Hypothalamus (tissue), 51 donors: ENCODE measurements around the gene RPS21.

Source experiments
- DNase-seq, 51 donors: peaks; one replicate each; lab custom pipeline; 2025; lab: John Stamatoyannopoulos, UW

RPS21 gene

GRCh38 chr20:62406635-62407176 lies 19.8 kb downstream of the RPS21 start:
- DNase-seq, result peak in 3 of 51 donors; percentile 6 to 37 (median 8)

- peak; percentile 16 to 94 (median 85) for DNase-seq
Measured at GRCh38 chr20:62407221-62407992, 20.5 kb downstream of the RPS21 start, which contains the start of gene CABLES2. Gene CABLES2, minus strand, starts transcription at chr20:62407285. Its CDS starts 9 bp downstream, at chr20:62407276.

- no peak for DNase-seq
Measured at GRCh38 chr20:62408055-62408454, 21.2 kb downstream of the RPS21 start.

- no peak for DNase-seq
Measured at GRCh38 chr20:62408640-62409039, 21.7 kb downstream of the RPS21 start.

- DNase-seq, result no peak
Measured at GRCh38 chr20:62409086-62409853, 22.4 kb downstream of the RPS21 start.

GRCh38 chr20:62409931-62410745 lies 23.2 kb downstream of the RPS21 start:
- DNase-seq, result peak in 9 of 51 donors; percentile 8 to 32 (median 20)

- DNase-seq, result no peak
Measured at GRCh38 chr20:62410746-62411478, 24.0 kb downstream of the RPS21 start.

- no peak for DNase-seq
Measured at GRCh38 chr20:62411479-62412193, 24.7 kb downstream of the RPS21 start.

GRCh38 chr20:62412194-62413024 lies 25.5 kb downstream of the RPS21 start:
- DNase-seq, result no peak

GRCh38 chr20:62413025-62413570 lies 26.2 kb downstream of the RPS21 start:
- no peak for DNase-seq

- DNase-seq, result no peak
Measured at GRCh38 chr20:62413896-62414481, 27.1 kb downstream of the RPS21 start.

GRCh38 chr20:62415354-62416111 lies 28.6 kb downstream of the RPS21 start:
- no peak for DNase-seq

- DNase-seq, result no peak
Measured at GRCh38 chr20:62416651-62417637, 30.0 kb downstream of the RPS21 start.

- DNase-seq, result no peak
Measured at GRCh38 chr20:62417981-62418708, 31.2 kb downstream of the RPS21 start.
